KOPT-K1 (cell line): ENCODE results near the gene DRG2.

Experiments used
- H3K27ac ChIP-seq: fragments of 200-600 bp; sonication (generic); 2 replicates; pipeline ENCODE4 v1.5.1; 2016; ENCODE audit warnings: antibody characterized with exemption, mild to moderate bottlenecking, low read depth, low read length; ENCODE audit not compliant: poor library complexity, severe bottlenecking
- H3K36me3 ChIP-seq: fragments of 200-600 bp; sonication (generic); 2 replicates; pipeline ENCODE4 v1.5.1; 2017; ENCODE audit warnings: antibody characterized with exemption, mild to moderate bottlenecking, low read length, moderate library complexity; ENCODE audit not compliant: insufficient read depth
- H3K9me3 ChIP-seq: fragments of 200-600 bp; sonication (generic); 2 replicates; pipeline ENCODE4 v1.5.1; 2017; ENCODE audit warnings: antibody characterized with exemption, low read length, mild to moderate bottlenecking; ENCODE audit not compliant: insufficient read depth, poor library complexity, severe bottlenecking

DRG2 gene

GRCh38 chr17:18087610-18088491 lies at the start of gene DRG2:
Gene DRG2, plus strand, starts transcription at chr17:18087948. Its CDS starts 76 bp downstream, at chr17:18088024.
- peak within 1 kb of the TSS; percentile 75 for H3K27ac ChIP-seq

GRCh38 chr17:18038149-18038850 lies 49.4 kb upstream of the DRG2 start:
- peak overlapping the region; percentile 71 for H3K27ac ChIP-seq
- H3K9me3 ChIP-seq: no peaks in the 10 kb centered on the region
- H3K36me3 ChIP-seq: no peaks in the 10 kb centered on the region

More at GRCh38 chr17:18087610-18088491, at the start of gene DRG2:
- H3K36me3 ChIP-seq: peaks cover 25% of the 10 kb centered on the region
- H3K9me3 ChIP-seq: no peaks in the 10 kb centered on the region

GRCh38 chr17:18038861-18039534 lies 48.8 kb upstream of the DRG2 start, which contains the start of the genes ATPAF2 and GID4:
Gene ATPAF2, minus strand, starts transcription at chr17:18039168. Its CDS starts 155 bp downstream, at chr17:18039013.
Gene GID4, plus strand, starts transcription at chr17:18039408. Its CDS starts 57 bp downstream, at chr17:18039465.
- Histone ChIP-seq H3K9me3 (no peaks in the 10 kb centered on the region), H3K36me3 (peaks cover 3% of the 10 kb centered on the region; the same call in 1 of the 2 replicates), H3K27ac (peak within 1 kb of the TSS; percentile 71)

- H3K9me3 ChIP-seq: no peaks in the 10 kb centered on the region
- peaks cover 10% of the 10 kb centered on the region for H3K36me3 ChIP-seq
- H3K27ac ChIP-seq: peak overlapping the region; percentile 71
Measured at GRCh38 chr17:18039535-18040260, 48.0 kb upstream of the DRG2 start.

- H3K27ac ChIP-seq: peak overlapping the region; percentile 71
Measured at GRCh38 chr17:18040261-18040858, 47.4 kb upstream of the DRG2 start.

GRCh38 chr17:18041776-18042175 lies 46.0 kb upstream of the DRG2 start:
- peaks cover 29% of the 10 kb centered on the region for H3K36me3 ChIP-seq
- H3K27ac ChIP-seq: peak overlapping the region; percentile 15
- H3K9me3 ChIP-seq: no peaks in the 10 kb centered on the region

More at GRCh38 chr17:18040261-18040858, 47.4 kb upstream of the DRG2 start:
- Histone ChIP-seq H3K36me3 (peaks cover 17% of the 10 kb centered on the region), H3K9me3 (no peaks in the 10 kb centered on the region)

- Histone ChIP-seq H3K9me3 (no peaks in the 10 kb centered on the region), H3K36me3 (peaks cover 41% of the 10 kb centered on the region), H3K27ac (peak overlapping the region; percentile 58)
Measured at GRCh38 chr17:18042983-18043382, 44.8 kb upstream of the DRG2 start.

GRCh38 chr17:18043491-18043890 lies 44.3 kb upstream of the DRG2 start:
- Histone ChIP-seq H3K9me3 (no peaks in the 10 kb centered on the region), H3K27ac (peak overlapping the region; percentile 58), H3K36me3 (peaks cover 44% of the 10 kb centered on the region)

- H3K36me3 ChIP-seq: peaks cover 47% of the 10 kb centered on the region
- H3K9me3 ChIP-seq: no peaks in the 10 kb centered on the region
- peak overlapping the region; percentile 23 for H3K27ac ChIP-seq
Measured at GRCh38 chr17:18044609-18045008, 43.1 kb upstream of the DRG2 start.

- Histone ChIP-seq H3K27ac (no peak overlapping the region), H3K36me3 (peaks cover 58% of the 10 kb centered on the region), H3K9me3 (no peaks in the 10 kb centered on the region)
Measured at GRCh38 chr17:18045691-18046350, 41.9 kb upstream of the DRG2 start.

- no peaks in the 10 kb centered on the region for H3K9me3 ChIP-seq
- H3K27ac ChIP-seq: no peak overlapping the region
- peaks cover 73% of the 10 kb centered on the region for H3K36me3 ChIP-seq
Measured at GRCh38 chr17:18055597-18055996, 32.2 kb upstream of the DRG2 start.

GRCh38 chr17:18056214-18056613 lies 31.5 kb upstream of the DRG2 start:
- no peaks in the 10 kb centered on the region for H3K9me3 ChIP-seq
- H3K27ac ChIP-seq: no peak overlapping the region
- peaks cover 78% of the 10 kb centered on the region for H3K36me3 ChIP-seq

- H3K9me3 ChIP-seq: no peaks in the 10 kb centered on the region
- peaks cover 94% of the 10 kb centered on the region for H3K36me3 ChIP-seq
- H3K27ac ChIP-seq: no peak overlapping the region
Measured at GRCh38 chr17:18059283-18059682, 28.5 kb upstream of the DRG2 start.
